Mononuclear cell (primary cell): Measurements from ENCODE around the gene GPR61. TPM values are rescaled to one million over a fixed set of nuclear protein-coding genes. Genes with fewer than 3 reads are reported as not detected.

ENCODE experiments used
- H3K27me3 ChIP-seq: 2 replicates; pipeline ENCODE4 v1.6.0; 2011; ENCODE audit warnings: low read length, control low read depth; ENCODE audit not compliant: insufficient read depth
- H3K4me1 ChIP-seq: 2 replicates; pipeline ENCODE4 v1.5.1; 2011; ENCODE audit warnings: mild to moderate bottlenecking, low read length, control low read depth; ENCODE audit not compliant: insufficient read depth
- H3K4me3 ChIP-seq: 2 replicates; pipeline ENCODE4 v1.5.1; 2011; ENCODE audit warnings: mild to moderate bottlenecking, low read length, moderate library complexity
- H3K9me3 ChIP-seq: 2 replicates; pipeline ENCODE4 v1.5.1; 2011; ENCODE audit warnings: low read depth, mild to moderate bottlenecking, control low read depth, low read length
- total RNA-seq: library from RNA; depleted of rRNA; stranded (reverse); fragments of >200 nt; gene quantifications from one replicate; pipeline ENCODE4 v1.2.3, GENCODE V29; 2012

GPR61 gene
- total RNA-seq, 1 donor = 0.94 TPM

DNA sequence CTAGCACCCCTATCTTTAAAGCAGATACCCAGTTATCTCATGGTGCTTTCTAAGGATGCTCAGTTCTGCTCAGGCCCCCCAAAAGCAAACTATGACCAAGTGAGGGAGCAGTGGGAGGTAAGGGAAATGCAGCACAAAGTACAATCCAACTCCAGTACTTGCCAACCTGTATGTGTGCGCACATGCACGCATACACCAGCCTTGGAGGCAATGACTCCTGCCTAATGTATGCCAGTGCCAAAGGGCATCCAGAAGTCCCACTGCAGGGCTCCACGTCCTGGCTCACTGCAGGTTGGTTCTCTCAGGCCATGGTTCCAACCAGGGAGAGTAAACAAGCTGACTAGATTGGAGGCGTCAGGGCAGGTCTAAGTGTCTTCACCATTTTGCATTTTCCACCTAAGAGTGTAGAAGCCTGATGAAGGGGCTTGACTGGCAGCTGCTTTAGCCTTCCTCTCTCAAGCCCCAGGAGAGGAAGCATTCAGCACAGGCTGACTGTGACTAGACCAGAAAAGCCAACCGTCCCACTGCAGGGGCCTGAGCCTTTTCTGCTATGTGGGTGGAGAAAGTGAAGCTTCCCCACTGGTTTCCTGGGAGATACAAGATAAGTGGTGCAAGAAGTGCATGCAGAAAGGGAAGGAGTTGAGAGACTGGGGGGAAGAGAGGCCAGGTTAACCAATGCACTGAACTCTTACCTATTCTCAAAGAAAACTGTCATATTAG, 37.9 kb upstream of the GPR61 start:
- no peak overlapping the region for H3K4me3 ChIP-seq
- no peaks in the 10 kb centered on the region for H3K27me3 ChIP-seq
- no peaks in the 10 kb centered on the region for H3K9me3 ChIP-seq
- H3K4me1 ChIP-seq = peaks cover 64% of the 10 kb centered on the region

DNA sequence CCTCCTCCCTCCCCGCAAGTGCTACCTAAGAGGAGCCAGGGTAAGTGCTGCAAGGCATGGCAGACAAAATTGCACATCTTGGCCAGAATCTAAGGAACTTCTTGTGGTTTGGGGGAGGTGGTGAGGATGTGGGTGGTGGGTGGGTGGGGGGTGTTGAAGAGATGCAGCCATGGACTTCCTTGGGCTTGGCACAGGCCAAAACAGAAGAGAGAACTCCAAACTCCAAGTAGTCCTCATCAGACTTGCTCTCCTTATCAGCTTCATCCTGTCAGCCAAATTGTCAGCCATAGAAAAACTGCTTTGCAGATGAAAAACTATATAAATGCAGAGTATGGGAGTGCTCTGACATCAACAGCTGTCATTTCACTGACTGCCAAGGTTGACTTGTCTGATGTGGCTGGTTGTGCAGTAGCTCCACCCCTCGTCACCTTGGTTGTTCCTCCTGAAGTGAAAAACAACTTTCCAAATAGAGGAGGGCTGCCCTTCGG, 37.3 kb upstream of the GPR61 start:
- H3K27me3 ChIP-seq = no peaks in the 10 kb centered on the region
- H3K4me3 ChIP-seq = peak overlapping the region; percentile 28
- H3K9me3 ChIP-seq = no peaks in the 10 kb centered on the region
- peaks cover 58% of the 10 kb centered on the region for H3K4me1 ChIP-seq

DNA sequence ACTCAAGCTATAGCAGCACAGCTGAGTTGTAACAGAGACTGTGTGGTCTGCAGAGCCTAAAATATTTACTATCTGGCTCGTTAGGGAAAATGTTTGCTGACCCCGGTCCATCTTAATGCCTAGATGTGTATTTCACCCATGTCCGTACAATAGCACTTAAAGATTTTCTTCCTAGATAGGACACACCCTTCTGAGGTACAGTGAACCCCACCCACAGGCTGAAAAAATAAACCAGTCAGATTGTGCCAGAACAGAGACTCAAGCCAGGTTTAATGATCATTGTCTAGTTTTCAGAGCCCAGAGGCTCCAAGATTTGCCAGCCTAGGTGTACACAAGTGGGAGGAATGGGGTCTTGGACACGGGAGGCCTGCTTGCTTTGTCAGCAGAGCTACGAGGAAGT, 35.7 kb upstream of the GPR61 start:
- H3K4me1 ChIP-seq = peaks cover 49% of the 10 kb centered on the region
- no peaks in the 10 kb centered on the region for H3K27me3 ChIP-seq
- no peaks in the 10 kb centered on the region for H3K9me3 ChIP-seq
- no peak overlapping the region for H3K4me3 ChIP-seq

DNA sequence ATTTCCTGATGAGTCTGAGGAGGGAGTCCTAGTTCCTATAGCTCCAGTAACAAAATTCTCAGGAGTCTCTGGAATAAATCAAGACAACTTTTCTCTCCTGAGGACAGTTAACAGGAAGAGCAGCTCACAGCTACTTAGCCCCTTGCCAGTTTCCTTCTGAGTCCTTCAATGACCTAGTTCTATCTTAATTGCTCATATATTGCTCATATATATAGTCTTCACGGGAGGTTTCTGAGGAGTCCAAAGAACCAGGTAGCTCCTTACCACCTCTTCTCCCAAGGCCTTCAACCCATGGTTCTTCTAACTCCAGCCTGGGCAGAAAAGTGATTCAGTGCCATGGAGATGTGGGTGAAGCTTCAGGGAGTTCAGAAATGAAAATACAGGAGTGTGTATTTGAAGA, 34.7 kb upstream of the GPR61 start:
- H3K27me3 ChIP-seq = no peaks in the 10 kb centered on the region
- H3K4me3 ChIP-seq = no peak overlapping the region
- H3K9me3 ChIP-seq = no peaks in the 10 kb centered on the region
- peaks cover 44% of the 10 kb centered on the region for H3K4me1 ChIP-seq

DNA sequence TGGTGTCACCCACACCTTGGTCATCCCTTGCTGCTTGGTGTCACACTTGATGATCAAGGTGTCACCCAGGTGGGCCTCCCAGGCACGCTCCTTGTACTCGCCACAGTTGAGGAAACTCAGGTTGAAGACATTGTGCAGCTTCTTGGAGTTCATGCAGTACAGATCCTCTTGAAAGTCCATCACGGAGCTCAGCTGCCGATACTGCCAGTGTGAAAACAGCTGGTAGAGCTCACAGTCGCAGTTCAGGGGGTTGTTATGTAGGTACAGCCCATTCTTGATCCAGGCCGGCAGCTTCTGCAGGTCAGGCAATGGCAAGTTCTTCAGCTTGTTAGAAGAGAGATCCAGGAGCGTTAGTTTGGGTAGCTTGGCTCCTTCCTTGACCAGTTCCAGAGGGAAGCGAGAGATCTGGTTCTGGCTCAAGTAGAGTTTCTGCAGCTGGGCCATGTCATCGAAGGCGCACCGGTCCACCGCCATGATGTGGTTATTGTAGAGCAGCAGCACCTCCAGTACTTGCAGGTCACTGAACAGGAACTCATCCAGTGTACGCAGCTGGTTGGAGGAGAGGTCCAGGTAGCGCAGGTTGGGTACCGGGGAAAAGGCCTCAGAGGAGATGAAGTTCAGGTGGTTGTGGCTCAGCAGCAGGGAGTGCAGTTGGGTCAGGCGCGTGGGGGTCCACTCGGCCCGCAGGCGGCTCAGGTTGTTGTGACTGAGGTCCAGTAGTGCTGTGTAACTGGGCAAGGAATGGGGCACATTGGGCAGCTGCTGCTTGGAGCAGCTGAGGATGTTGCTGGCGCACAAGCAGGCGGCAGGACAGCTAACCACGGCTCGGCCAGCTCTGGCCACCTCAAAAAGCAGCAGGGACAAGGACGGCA, 31.4 kb upstream of the GPR61 start:
- no peaks in the 10 kb centered on the region for H3K27me3 ChIP-seq
- no peaks in the 10 kb centered on the region for H3K9me3 ChIP-seq
- no peak overlapping the region for H3K4me3 ChIP-seq
- H3K4me1 ChIP-seq = peaks cover 27% of the 10 kb centered on the region

DNA sequence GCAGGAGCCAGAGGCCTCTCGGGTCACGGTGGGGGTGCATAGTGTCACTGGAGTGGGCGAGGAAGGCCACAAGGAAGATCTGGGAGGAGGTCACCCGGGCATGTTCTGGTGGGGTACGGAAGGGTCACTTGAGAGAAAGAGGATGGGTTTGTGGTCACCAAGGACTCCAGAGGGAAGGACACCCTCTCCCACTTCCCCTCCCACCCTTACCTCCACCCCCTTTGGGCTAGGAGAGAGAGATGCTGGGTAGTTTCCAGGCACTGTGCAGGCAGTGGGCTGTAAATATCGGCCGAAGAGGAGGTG, 30.8 kb upstream of the GPR61 start:
- Histone ChIP-seq H3K4me3 (peak overlapping the region; percentile 50), H3K27me3 (no peaks in the 10 kb centered on the region), H3K4me1 (peaks cover 25% of the 10 kb centered on the region), H3K9me3 (no peaks in the 10 kb centered on the region)

DNA sequence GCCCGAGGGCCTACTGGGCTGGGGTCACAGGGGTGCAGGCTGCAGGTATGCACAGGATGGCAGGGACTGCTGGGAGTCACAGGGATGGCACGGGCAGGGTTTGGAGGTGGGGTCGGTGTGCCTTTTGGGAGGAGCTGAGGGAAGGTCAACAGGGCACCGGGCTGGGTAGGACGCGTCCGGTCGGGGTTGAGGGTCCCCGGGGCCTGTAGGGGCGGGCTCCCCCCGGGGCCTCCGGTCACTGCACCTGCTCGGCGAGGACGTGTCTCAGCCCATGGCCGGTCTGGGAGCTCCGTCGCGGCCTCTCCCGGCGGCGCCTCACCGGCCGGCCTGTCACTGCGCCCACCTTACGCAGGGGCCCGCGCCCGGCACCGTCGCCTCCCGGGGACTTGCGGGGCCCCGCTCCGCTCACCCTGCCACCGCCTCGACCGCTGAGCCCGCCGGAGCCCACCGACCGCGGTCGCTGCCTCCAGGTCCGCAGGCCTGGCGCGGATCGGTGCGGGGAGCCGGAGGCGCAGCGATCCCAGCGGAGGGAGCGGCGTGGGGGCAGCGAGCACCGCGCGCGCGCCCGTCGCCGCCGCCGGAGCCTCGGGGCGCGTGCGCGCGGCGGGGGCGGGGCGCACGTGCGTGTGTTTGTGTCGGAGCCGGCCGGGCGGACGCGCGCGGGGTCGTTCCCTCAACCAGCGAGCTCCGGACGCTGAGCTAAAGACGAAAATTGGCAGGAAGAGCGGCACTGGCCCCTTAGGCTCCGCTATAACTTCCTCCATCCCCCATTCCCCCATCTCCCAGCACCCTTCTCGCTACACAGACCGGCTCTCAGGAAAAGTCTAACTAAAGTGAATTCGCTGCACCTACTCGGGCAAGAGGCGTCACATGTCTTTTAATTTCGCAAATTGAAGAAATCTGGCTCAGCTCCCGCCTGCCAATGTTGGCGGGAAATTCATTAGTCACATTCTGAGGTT, 30.2 kb upstream of the GPR61 start, which contains the start of gene AMIGO1:
TSS of gene AMIGO1 (minus strand) at position 552 of the 959 bp plus-strand sequence. CDS start 815 bp downstream, outside the sequence.
- Histone ChIP-seq H3K4me1 (peaks cover 19% of the 10 kb centered on the region), H3K4me3 (peak within 1 kb of the TSS; percentile 50), H3K9me3 (no peaks in the 10 kb centered on the region), H3K27me3 (no peaks in the 10 kb centered on the region)

DNA sequence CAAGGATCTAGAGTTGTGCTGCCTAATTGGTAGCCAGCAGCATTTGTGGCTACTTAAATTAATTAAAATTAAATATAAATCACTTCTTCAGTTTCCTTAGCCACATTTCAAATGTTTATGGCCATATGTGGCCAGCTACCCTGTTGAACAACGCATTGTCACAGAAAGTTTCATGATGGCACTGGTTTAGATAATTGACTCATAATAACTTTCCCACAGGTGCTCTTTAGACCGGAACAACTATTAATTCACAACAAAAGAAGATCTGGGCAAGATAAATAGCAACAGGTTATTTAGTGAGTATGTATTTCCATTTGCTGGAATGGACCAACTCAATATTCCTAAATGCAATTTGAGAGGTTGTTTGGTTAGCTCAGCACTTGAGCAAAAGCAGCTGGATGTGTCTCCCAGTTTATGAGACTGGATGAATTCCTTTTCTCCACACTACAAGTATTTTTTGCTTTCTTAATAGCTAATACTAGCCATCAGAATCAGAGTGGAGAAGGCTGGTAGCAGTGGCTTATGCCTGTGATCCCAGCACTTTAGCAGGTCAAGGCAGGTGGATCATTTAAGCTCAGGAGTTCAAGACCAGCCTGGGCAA, 26.5 kb upstream of the GPR61 start:
- no peaks in the 10 kb centered on the region for H3K27me3 ChIP-seq
- no peak overlapping the region for H3K4me3 ChIP-seq
- no peaks in the 10 kb centered on the region for H3K9me3 ChIP-seq
- H3K4me1 ChIP-seq = peaks cover 15% of the 10 kb centered on the region

DNA sequence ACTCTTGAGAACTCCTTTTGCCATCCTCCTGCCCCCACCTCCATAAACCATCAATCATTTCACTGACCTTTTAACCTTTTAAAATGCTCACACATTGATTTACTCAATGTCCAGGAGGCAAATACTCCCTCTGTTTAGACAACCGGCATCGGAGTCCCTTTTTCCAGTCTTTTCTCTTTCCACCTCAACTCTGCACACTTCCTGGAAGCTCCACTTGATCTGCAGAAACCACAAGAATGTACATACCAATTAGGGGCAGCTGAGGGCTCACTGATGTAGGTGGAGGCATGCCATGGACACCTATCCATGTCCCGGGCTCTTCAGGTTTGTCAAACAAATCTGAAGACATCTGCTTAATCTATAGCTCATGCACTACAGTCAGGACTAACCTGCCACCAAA, 24.8 kb upstream of the GPR61 start:
- H3K9me3 ChIP-seq = no peaks in the 10 kb centered on the region
- H3K4me3 ChIP-seq = no peak overlapping the region
- H3K27me3 ChIP-seq = no peaks in the 10 kb centered on the region
- H3K4me1 ChIP-seq = peaks cover 7% of the 10 kb centered on the region

DNA sequence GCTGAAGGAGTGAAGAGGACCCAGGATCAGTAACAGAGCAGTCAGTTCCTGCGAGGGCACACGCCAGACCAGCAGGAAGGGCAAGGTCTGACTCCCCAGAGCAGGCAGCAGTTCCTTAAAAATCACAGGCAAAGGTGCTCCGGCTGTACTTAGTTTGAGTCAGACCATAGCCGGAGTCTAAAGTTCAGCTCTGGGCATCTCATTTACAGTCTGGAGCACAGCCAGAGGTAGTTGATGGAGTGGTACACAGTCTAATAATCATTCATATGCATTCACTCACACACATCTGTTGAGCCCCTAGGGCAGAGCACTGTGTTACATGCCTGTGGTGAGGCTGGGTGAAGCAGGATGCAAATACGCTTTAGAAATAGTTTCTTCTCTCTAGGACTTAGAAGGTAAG, 22.8 kb upstream of the GPR61 start:
- Histone ChIP-seq H3K4me1 (no peaks in the 10 kb centered on the region), H3K4me3 (no peak overlapping the region), H3K9me3 (no peaks in the 10 kb centered on the region), H3K27me3 (no peaks in the 10 kb centered on the region)

DNA sequence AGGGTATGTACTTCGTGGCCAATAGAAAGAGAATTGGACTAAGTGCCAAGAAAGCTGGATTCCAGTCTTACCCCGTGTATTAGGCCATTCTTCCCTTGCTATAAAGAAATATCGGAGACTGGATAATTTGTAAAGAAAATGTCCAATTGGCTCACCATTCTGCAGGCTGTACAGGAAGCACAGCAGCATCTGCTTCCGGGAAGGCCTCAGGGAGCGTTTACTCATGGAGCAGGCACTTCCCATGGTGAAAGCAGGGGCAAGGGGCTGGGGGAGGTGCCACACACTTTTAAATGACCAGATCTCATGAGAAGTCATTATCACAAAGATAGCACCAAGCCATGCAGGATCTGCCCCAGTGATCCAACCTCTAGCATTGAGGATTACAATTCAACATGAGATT, 22.3 kb upstream of the GPR61 start:
- H3K27me3 ChIP-seq = no peaks in the 10 kb centered on the region
- no peaks in the 10 kb centered on the region for H3K4me1 ChIP-seq
- H3K9me3 ChIP-seq = no peaks in the 10 kb centered on the region
- no peak overlapping the region for H3K4me3 ChIP-seq

DNA sequence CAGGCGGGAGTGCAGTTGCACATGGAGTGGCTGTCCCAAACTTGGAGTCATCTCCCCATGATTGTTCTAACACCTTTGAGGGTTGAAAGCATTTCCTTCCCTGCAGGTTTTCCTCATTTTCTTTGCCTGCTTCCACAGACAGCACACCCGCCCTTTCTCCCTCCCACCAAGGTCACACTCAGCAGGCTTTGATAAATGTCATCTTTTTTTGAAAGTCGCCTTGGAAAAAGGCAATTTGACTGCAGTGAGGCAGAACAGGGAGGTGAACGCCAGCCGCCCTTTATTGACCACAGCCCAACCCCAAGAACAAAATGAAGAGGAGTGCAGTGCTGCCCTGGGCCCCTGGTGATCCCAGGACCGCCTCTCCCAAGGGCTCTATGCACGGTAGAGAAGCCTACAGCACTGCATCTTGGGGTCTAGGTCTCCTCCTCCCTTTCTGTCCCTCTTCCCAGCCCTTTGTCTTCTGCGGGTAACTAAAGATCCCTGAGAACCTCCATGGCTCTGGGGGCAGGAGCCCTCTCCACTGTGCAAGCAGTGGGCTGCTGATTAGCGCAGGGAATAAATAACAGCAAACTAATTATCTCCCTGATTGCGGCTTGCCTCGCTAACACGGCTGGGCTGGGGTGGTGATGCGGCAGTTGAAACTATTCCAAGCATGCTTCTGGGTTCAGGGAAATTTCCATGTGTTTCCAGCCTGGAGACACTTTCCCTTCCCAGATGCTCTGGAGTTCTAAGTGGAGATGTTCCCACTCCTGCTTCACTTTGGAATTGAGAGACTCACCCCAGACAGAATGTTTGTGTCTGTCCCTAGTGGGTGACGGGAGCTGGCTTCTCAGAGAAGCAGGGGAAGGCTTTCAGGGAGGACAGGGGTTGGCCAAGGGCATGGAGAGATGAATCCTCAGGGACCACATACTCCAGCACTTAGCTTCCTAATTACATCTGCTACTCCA, 18.4 kb upstream of the GPR61 start:
- Histone ChIP-seq H3K27me3 (no peaks in the 10 kb centered on the region), H3K4me1 (no peaks in the 10 kb centered on the region), H3K9me3 (no peaks in the 10 kb centered on the region), H3K4me3 (no peak overlapping the region)

DNA sequence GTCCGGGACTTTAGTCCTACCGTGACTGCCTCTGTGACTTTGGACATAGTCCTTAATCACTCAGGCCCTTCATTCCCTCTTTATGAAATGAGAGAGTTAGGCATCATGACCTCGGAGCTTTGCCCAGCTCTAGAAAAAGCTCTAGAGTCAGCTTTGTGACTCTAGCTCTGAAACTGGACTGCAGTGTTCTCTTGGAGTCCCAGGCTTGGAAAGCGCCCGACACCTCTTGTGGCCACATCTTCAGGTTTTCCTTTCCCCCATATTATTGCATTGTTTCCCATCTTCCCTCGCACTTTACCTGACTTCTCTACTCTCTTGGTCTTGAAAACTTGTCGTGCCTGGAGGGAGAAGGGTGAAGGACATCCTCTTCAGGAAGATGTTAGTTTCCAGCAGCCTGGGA, 17.6 kb upstream of the GPR61 start:
- no peak overlapping the region for H3K4me3 ChIP-seq
- H3K4me1 ChIP-seq = no peaks in the 10 kb centered on the region
- H3K9me3 ChIP-seq = no peaks in the 10 kb centered on the region
- H3K27me3 ChIP-seq = no peaks in the 10 kb centered on the region

DNA sequence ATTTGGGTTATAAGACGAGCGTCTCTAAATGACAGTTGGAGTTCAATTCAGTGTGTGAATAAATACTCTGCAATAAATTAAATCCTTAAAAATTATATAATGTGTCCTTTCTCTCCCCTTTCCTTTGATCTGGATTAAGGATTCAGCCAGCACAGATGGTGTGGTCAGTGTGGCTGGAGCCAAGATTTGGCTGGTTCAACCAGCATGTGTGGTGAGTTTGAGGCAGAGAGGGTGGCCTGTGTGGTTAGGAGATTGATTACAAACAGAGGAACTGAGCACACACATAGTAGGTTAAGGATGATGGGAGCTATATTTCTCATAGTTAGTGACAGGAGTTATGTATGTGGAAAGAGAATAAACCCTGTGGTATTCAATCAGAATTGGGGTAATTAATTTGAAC, 16.0 kb upstream of the GPR61 start:
- no peaks in the 10 kb centered on the region for H3K4me1 ChIP-seq
- H3K4me3 ChIP-seq = no peak overlapping the region
- H3K27me3 ChIP-seq = no peaks in the 10 kb centered on the region
- no peaks in the 10 kb centered on the region for H3K9me3 ChIP-seq
